ENCODE data around the gene PHF21B. TPM values are rescaled to one million over a fixed set of nuclear protein-coding genes. Genes with fewer than 3 reads are reported as not detected.

The PHF21B gene
- not detected for total RNA-seq
- not detected for total RNA-seq (2013)

GRCh38 chr22:45009606-45010531 lies at the start of gene PHF21B:
PHF21B (minus strand) TSS chr22:45010005; CDS start chr22:45009549, 456 bp downstream.
- Mint-ChIP-seq H3K4me1 (peaks cover 13 to 14% of the 10 kb centered on the region in 2 donors), H3K9me3 (no peaks in the 10 kb centered on the region), H3K4me3 (peak within 1 kb of the TSS; percentile 92), H3K27ac (no peak within 1 kb of the TSS), H3K36me3 (no peaks in the 10 kb centered on the region), H3K27me3 (ENCODE audit: low read depth in 2 of 2) (peaks cover 53 to 58% of the 10 kb centered on the region in 2 donors)
- DNase-seq (no peak), ATAC-seq (peak in 1 of 3 donors; percentile 40)
- Histone ChIP-seq H3K4me3 (ENCODE audit: low read length) (no peak within 1 kb of the TSS), H3K27ac (ENCODE audit: low read length) (no peak within 1 kb of the TSS), H3K4me1 (ENCODE audit: control insufficient read depth, insufficient read depth, low read length) (peaks cover 18% of the 10 kb centered on the region), H3K27me3 (ENCODE audit: control insufficient read depth, insufficient read depth, low read length) (peaks cover 29% of the 10 kb centered on the region), H3K9me3 (ENCODE audit: control insufficient read depth, insufficient read depth, low read length) (no peaks in the 10 kb centered on the region), H3K36me3 (ENCODE audit: control insufficient read depth, insufficient read depth, low read length) (no peaks in the 10 kb centered on the region)
- TF ChIP-seq CTCF (IDR thresholded peaks at IDR 0.05): no peak
- WGBS (ENCODE audit: insufficient coverage): under 1% methylated on average over 121 of the region's 121 CpGs
- intact Hi-C loops (cut with micrococcal nuclease): no loop called here

- ATAC-seq: no peak
- Mint-ChIP-seq H3K4me1 (peaks cover 0 to 5% of the 10 kb centered on the region in 2 donors), H3K9me3 (no peaks in the 10 kb centered on the region)
Observed at GRCh38 chr22:45059296-45059695, 49.5 kb upstream of the PHF21B start.

GRCh38 chr22:45058622-45058912 lies 48.8 kb upstream of the PHF21B start:
- no peak overlapping the region for H3K4me3 ChIP-seq (ENCODE audit: low read length)
- no peak overlapping the region for H3K27ac ChIP-seq (ENCODE audit: low read length)
- intact Hi-C loops (cut with micrococcal nuclease): no loop called here
- Mint-ChIP-seq H3K27me3 (ENCODE audit: low read depth in 2 of 2) (no peaks in the 10 kb centered on the region), H3K9me3 (no peaks in the 10 kb centered on the region), H3K27ac (no peak overlapping the region), H3K36me3 (no peaks in the 10 kb centered on the region), H3K4me3 (no peak overlapping the region), H3K4me1 (peaks cover 0 to 5% of the 10 kb centered on the region in 2 donors)
- ATAC-seq (no peak), DNase-seq (no peak)
- H3K4me1 ChIP-seq (ENCODE audit: control insufficient read depth, insufficient read depth, low read length): no peaks in the 10 kb centered on the region
- H3K27me3 ChIP-seq (ENCODE audit: control insufficient read depth, insufficient read depth, low read length): no peaks in the 10 kb centered on the region
- no CpG with 5 or more reads among the region's 2 CpGs for WGBS (ENCODE audit: insufficient coverage)
- no peaks in the 10 kb centered on the region for H3K36me3 ChIP-seq (ENCODE audit: control insufficient read depth, insufficient read depth, low read length)
- no peak for TF ChIP-seq CTCF (IDR thresholded peaks at IDR 0.05)
- H3K9me3 ChIP-seq (ENCODE audit: control insufficient read depth, insufficient read depth, low read length): no peaks in the 10 kb centered on the region

More at GRCh38 chr22:45059296-45059695, 49.5 kb upstream of the PHF21B start:
- Histone ChIP-seq H3K27ac (ENCODE audit: low read length) (no peak overlapping the region), H3K36me3 (ENCODE audit: control insufficient read depth, insufficient read depth, low read length) (no peaks in the 10 kb centered on the region), H3K4me1 (ENCODE audit: control insufficient read depth, insufficient read depth, low read length) (no peaks in the 10 kb centered on the region), H3K4me3 (ENCODE audit: low read length) (no peak overlapping the region), H3K27me3 (ENCODE audit: control insufficient read depth, insufficient read depth, low read length) (no peaks in the 10 kb centered on the region), H3K9me3 (ENCODE audit: control insufficient read depth, insufficient read depth, low read length) (no peaks in the 10 kb centered on the region)
- 83% methylated on average over 5 of the region's 5 CpGs for whole genome bisulfite sequencing (ENCODE audit: insufficient coverage)
- DNase-seq: no peak
- H3K27ac Mint-ChIP-seq: no peak overlapping the region
- H3K36me3 Mint-ChIP-seq: no peaks in the 10 kb centered on the region
- no peaks in the 10 kb centered on the region for H3K27me3 Mint-ChIP-seq (ENCODE audit: low read depth in 2 of 2)
- TF ChIP-seq CTCF (IDR thresholded peaks at IDR 0.05): no peak
- H3K4me3 Mint-ChIP-seq: no peak overlapping the region
- intact Hi-C loops (cut with micrococcal nuclease): no loop called here

All from natural killer cell (primary cell).